Measurements from ENCODE around the gene PPP1CA. TPM values are rescaled to one million over a fixed set of nuclear protein-coding genes. Genes with fewer than 3 reads are reported as not detected.
A peak's percentile ranks its signal among the peaks of the same experiment; 100 is the strongest.

PPP1CA gene
- total RNA-seq = 90.7 and 104 TPM in 2 replicates
- polyA plus RNA-seq = 135 and 218 TPM in 2 replicates
- polyA plus RNA-seq (2012) = 147 and 213 TPM in 2 replicates
- 287 and 410 TPM in 2 replicates for polyA minus RNA-seq (ENCODE audit: low replicate concordance)

DNA sequence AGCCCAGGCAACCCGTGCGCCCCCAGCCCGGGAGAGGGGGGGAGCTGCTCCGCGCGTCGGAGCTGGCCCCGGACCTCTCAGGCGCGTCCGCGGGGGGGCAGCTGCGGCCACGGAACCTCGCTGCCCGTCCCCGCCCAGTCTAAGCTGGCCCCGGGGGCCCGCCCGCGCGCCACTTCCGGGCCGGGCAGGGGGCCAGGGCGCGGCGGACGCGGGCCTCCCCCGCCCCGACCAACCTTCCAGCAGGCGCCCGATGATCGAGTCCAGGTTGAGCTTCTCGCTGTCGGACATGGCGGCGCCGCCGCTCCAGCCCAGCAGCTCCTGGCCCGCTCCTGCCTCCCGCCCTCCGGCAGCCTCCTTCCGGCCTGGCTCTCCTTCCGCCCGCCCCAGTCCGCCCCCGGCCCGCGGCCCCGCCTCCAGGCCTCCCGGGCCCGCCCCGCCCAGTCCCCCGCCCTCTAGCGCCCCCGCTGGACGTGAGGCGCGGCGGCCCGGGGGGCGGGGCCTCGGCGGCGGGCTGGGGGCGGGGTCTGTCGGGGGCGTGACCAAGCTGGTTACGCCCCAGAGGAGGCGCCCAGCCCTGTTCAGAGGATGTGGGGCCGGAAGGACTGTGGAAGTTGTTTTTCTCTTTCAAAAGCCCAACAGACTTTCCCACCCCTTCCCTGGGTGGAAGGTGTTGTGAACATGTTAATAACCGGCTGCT lies at the start of gene PPP1CA:
TSS of gene PPP1CA (minus strand) at position 364 of the 697 bp plus-strand sequence. CDS start at position 288, 76 bp downstream.
- peaks cover 6% of the 10 kb centered on the region for H3K4me1 ChIP-seq (ENCODE audit: control insufficient read depth, extremely low read depth, insufficient read depth, low read length)
- peak within 1 kb of the TSS; percentile 91 for H2AFZ ChIP-seq (ENCODE audit: low read length)
- H3K79me2 ChIP-seq (ENCODE audit: control insufficient read depth, insufficient read depth, low read length) = peaks cover 24% of the 10 kb centered on the region
- no peaks in the 10 kb centered on the region for H3K27me3 ChIP-seq (ENCODE audit: control insufficient read depth, insufficient read depth, low read length)
- peak; percentile 79 to 88 for DNase-seq (ENCODE audit: low read depth in 2 of 2)
- peak within 1 kb of the TSS; percentile 94 for H3K4me2 ChIP-seq (ENCODE audit: extremely low read depth, insufficient read depth, low read length)
- H3K36me3 ChIP-seq (ENCODE audit: control insufficient read depth, insufficient read depth, low read length) = peaks cover 20% of the 10 kb centered on the region
- H3K9me3 ChIP-seq (ENCODE audit: control insufficient read depth, insufficient read depth, low read depth, low read length) = no peaks in the 10 kb centered on the region
- peak within 1 kb of the TSS; percentile 80 to 99 (median 92) for H3K4me3 ChIP-seq (replicated peaks in 1 of 4; ENCODE audit: control extremely low read depth in 1 of 4, insufficient read depth in 1 of 4, low read depth in 3 of 4, low read length in 4 of 4)
- peak within 1 kb of the TSS; percentile 89 for H3K27ac ChIP-seq (ENCODE audit: insufficient read depth, low read length)
- no peaks in the 10 kb centered on the region for H4K20me1 ChIP-seq (ENCODE audit: control insufficient read depth, extremely low read depth, insufficient read depth, low read length)
- TF ChIP-seq, protein P1, sequence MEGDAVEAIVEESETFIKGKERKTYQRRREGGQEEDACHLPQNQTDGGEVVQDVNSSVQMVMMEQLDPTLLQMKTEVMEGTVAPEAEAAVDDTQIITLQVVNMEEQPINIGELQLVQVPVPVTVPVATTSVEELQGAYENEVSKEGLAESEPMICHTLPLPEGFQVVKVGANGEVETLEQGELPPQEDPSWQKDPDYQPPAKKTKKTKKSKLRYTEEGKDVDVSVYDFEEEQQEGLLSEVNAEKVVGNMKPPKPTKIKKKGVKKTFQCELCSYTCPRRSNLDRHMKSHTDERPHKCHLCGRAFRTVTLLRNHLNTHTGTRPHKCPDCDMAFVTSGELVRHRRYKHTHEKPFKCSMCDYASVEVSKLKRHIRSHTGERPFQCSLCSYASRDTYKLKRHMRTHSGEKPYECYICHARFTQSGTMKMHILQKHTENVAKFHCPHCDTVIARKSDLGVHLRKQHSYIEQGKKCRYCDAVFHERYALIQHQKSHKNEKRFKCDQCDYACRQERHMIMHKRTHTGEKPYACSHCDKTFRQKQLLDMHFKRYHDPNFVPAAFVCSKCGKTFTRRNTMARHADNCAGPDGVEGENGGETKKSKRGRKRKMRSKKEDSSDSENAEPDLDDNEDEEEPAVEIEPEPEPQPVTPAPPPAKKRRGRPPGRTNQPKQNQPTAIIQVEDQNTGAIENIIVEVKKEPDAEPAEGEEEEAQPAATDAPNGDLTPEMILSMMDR (conservative IDR thresholded peaks at IDR 0.05 in 1 of 2, IDR thresholded peaks at IDR 0.05 in 1 of 2; ENCODE audit: low read depth in 1 of 2, low read length in 2 of 2) = no peak
- TF ChIP-seq EZH2 (IDR thresholded peaks at IDR 0.05; ENCODE audit: low read length, missing control alignments) = no peak
- H3K9ac ChIP-seq (ENCODE audit: insufficient read depth, low read length) = peak within 1 kb of the TSS; percentile 86

GRCh38 chr11:67450796-67451657 lies 49.4 kb upstream of the PPP1CA start:
- H3K4me1 ChIP-seq (ENCODE audit: control insufficient read depth, extremely low read depth, insufficient read depth, low read length) = no peaks in the 10 kb centered on the region
- peaks cover 2% of the 10 kb centered on the region for H3K27me3 ChIP-seq (ENCODE audit: control insufficient read depth, insufficient read depth, low read length)
- H3K36me3 ChIP-seq (ENCODE audit: control insufficient read depth, insufficient read depth, low read length) = no peaks in the 10 kb centered on the region
- TF ChIP-seq, protein P1 (conservative IDR thresholded peaks at IDR 0.05 in 1 of 2, IDR thresholded peaks at IDR 0.05 in 1 of 2; ENCODE audit: low read depth in 1 of 2, low read length in 2 of 2) = no peak
- TF ChIP-seq EZH2 (IDR thresholded peaks at IDR 0.05; ENCODE audit: low read length, missing control alignments) = no peak
- H3K79me2 ChIP-seq (ENCODE audit: control insufficient read depth, insufficient read depth, low read length) = no peaks in the 10 kb centered on the region
- H3K9me3 ChIP-seq (ENCODE audit: control insufficient read depth, insufficient read depth, low read depth, low read length) = no peaks in the 10 kb centered on the region
- no peak overlapping the region for H3K4me3 ChIP-seq (replicated peaks in 1 of 4; ENCODE audit: control extremely low read depth in 1 of 4, insufficient read depth in 1 of 4, low read depth in 3 of 4, low read length in 4 of 4)
- no peak overlapping the region for H2AFZ ChIP-seq (ENCODE audit: low read length)
- no peak overlapping the region for H3K9ac ChIP-seq (ENCODE audit: insufficient read depth, low read length)
- no peak overlapping the region for H3K4me2 ChIP-seq (ENCODE audit: extremely low read depth, insufficient read depth, low read length)
- no peak overlapping the region for H3K27ac ChIP-seq (ENCODE audit: insufficient read depth, low read length)
- no peak for DNase-seq (ENCODE audit: low read depth in 2 of 2)
- no peaks in the 10 kb centered on the region for H4K20me1 ChIP-seq (ENCODE audit: control insufficient read depth, extremely low read depth, insufficient read depth, low read length)

Data from fibroblast of lung (primary cell).